Activated naive CD4-positive, alpha-beta T cell treated with anti-CD3 and anti-CD28 coated beads for 36 hours (primary cell): ENCODE results near the gene HMGA1. TPM values are rescaled to one million over a fixed set of nuclear protein-coding genes. Genes with fewer than 3 reads are reported as not detected.
A peak's percentile ranks its signal among the peaks of the same experiment; 100 is the strongest.

Experiments used
- CTCF ChIA-PET: fragments of 350-600 bp; sonication (Branson Sonifier 250); formaldehyde crosslinking; loops from one replicate; lab custom pipeline; 2021; ENCODE audit warnings: antibody characterized with exemption; lab: Charles Lee
- DNase-seq: peaks from one replicate; pipeline ENCODE4 v3.0.0-alpha.2; 2020
- H3K27ac Mint-ChIP-seq: one replicate; pipeline ENCODE4 v1.8.0; 2021; ENCODE audit warnings: mild to moderate bottlenecking, mixed read lengths
- H3K27me3 Mint-ChIP-seq: one replicate; pipeline ENCODE4 v1.8.0; 2021; ENCODE audit warnings: low read depth, mixed read lengths
- H3K36me3 Mint-ChIP-seq: one replicate; pipeline ENCODE4 v1.8.0; 2021; ENCODE audit warnings: low read depth, mixed read lengths
- H3K4me1 Mint-ChIP-seq: one replicate; pipeline ENCODE4 v1.8.0; 2021; ENCODE audit warnings: low read depth, mixed read lengths
- H3K4me3 Mint-ChIP-seq: one replicate; pipeline ENCODE4 v1.8.0; 2021; ENCODE audit warnings: mild to moderate bottlenecking, moderate library complexity, mixed read lengths
- H3K9me3 Mint-ChIP-seq: one replicate; pipeline ENCODE4 v1.8.0; 2021; ENCODE audit warnings: mixed read lengths
- intact Hi-C: fragments of 100-400 bp; cut with micrococcal nuclease; formaldehyde crosslinking; loops from one replicate; pipeline ENCODE4 v1.15.1; 2023
- total RNA-seq, 2 experiments: library from RNA; stranded (reverse); gene quantifications; one replicate each; pipeline ENCODE4 v1.2.3, GENCODE V29; 2021

HMGA1 gene
- total RNA-seq, 2 experiments from 2014 or later, result 705 to 712 TPM

DNA sequence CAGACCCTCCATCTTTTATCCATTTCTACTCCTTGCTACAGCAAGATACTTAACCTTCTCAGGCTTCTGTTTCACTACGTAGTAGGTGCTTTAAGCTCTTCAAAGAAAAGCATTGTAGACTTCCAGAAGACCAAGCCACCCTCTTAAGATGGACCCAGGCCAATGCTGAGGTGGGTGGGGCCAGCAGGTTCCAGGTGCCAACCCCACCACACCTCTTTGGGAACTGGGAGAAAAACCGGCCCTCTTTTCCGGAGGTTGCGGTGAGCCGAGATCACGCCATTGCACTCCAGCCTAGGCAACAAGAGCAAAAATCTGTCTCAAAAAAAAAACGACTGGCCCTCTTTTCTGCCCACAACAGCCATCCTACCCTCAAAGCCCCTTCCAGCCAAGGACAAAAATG is 10.6 kb upstream of the HMGA1 start:
- DNase-seq, result no peak
- Mint-ChIP-seq H3K27me3 (no peaks in the 10 kb centered on the region), H3K27ac (no peak overlapping the region), H3K9me3 (no peaks in the 10 kb centered on the region), H3K4me1 (peaks cover 47% of the 10 kb centered on the region), H3K36me3 (no peaks in the 10 kb centered on the region), H3K4me3 (no peak overlapping the region)
- CTCF ChIA-PET, result interaction anchor here (0.6 kb wide), 1 partner anchor 62 kb away, joined by 3 read pairs; no protein-coding TSS in a partner anchor
- intact Hi-C loops, result no loop called here

DNA sequence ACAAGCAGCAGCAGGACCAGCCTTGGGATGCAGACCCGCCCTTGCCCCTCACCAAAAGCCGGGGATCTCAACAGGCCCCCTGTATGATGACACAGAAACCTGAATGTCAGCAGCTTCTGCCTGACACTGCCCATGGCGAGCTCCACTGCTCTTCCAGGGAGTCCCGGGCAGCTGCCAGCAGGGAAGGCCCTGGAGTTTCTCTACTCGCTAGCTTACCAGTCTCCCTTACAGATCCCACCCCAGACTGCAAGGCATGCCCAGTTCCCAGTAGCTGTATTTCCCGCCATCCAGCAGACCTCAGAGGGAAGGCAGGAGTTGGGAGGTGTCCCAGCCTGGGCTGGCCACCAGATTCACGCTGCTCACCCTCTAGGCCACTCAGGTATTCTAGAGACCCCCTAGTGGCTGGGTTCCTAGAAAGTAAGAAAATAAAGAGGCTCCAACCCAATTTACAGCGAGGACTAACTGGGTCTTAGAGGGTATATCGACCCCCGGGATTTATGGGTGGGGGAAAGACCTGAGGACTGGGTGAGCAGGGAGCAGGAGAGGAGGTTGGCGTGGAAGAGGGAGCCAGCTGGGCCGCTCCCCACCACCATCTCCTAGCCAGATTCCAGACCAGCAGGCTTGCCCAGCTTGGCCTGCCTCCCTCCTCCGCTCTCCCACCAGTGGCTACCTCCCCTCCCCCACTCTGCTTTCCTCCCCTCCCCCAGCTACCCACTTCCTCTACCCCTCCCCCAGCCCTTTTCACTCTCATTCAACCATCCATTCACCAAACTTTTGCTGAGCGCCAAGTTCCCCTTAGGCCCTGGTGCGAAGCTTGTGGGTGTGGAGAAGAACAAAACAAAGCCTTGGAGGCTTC is 9.7 kb upstream of the HMGA1 start:
- DNase-seq, result no peak
- Mint-ChIP-seq H3K9me3 (no peaks in the 10 kb centered on the region), H3K36me3 (no peaks in the 10 kb centered on the region), H3K4me1 (peaks cover 47% of the 10 kb centered on the region), H3K27me3 (no peaks in the 10 kb centered on the region), H3K4me3 (no peak overlapping the region), H3K27ac (no peak overlapping the region)
- CTCF ChIA-PET, result interaction anchor here (0.6 to 2.0 kb wide), 2 partner anchors 31 to 63 kb away, joined by 3 to 4 read pairs; no protein-coding TSS in a partner anchor
- intact Hi-C loops, result no loop called here

DNA sequence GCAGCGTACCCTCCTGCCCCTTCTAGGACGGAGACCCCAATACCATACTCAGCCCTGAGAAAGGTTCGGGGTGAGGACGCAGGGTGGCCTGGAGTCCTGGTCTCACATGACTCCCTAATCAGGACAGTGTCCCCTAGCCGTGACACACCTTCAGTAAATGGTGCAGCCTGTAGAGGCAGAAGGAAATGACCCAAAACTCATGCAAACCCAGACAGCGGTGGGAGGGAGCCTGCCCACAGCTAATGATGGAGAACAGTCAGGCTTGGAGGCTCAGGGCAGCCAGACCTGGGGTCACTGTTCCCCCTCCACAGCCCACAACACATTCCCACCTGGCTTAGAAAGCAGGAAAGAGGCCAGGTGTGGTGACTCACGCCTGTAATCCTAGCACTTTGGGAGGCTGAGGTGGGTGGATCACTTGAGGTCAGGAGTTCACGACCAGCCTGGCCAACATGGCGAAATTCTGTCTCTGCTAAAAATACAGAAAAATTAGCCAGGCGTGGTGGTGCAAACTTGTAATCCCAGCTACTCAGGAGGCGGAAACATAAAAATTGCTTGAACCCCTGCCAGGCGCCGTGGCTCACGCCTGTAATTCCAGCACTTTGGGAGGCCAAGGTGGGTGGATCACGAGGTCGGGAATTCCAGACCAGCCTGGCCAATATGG is 8.8 kb upstream of the HMGA1 start:
- no peak overlapping the region for H3K27ac Mint-ChIP-seq
- intact Hi-C loops, result no loop called here
- no peaks in the 10 kb centered on the region for H3K27me3 Mint-ChIP-seq
- H3K9me3 Mint-ChIP-seq, result no peaks in the 10 kb centered on the region
- peaks cover 45% of the 10 kb centered on the region for H3K4me1 Mint-ChIP-seq
- CTCF ChIA-PET, result interaction anchor here (2.0 kb wide), 1 partner anchor 32 kb away, joined by 4 read pairs; no protein-coding TSS in a partner anchor
- no peaks in the 10 kb centered on the region for H3K36me3 Mint-ChIP-seq
- no peak for DNase-seq
- no peak overlapping the region for H3K4me3 Mint-ChIP-seq

DNA sequence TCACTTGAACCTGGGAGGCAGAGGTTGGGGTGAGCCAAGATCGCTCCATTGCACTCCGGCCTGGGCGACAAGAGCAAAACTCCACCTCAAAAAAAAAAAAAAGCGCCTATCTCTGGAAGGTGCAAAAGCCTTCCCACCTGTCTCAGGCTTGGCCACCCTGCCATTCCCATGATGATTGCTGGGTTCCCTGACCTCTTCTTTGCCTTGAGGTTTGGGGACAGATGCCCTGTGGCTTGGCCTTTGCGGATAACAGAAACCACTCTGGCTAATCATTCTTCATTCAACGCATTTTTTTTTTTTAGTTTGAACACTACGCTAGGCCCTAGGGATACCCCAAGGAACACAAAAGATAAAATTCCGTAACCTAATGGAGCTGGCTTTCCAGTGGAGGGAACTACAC is 6.8 kb upstream of the HMGA1 start:
- Mint-ChIP-seq H3K4me3 (no peak overlapping the region), H3K27ac (no peak overlapping the region), H3K4me1 (peaks cover 39% of the 10 kb centered on the region), H3K36me3 (no peaks in the 10 kb centered on the region), H3K27me3 (no peaks in the 10 kb centered on the region), H3K9me3 (no peaks in the 10 kb centered on the region)
- intact Hi-C loops, result no loop called here
- CTCF ChIA-PET, result no interaction called here
- no peak for DNase-seq

DNA sequence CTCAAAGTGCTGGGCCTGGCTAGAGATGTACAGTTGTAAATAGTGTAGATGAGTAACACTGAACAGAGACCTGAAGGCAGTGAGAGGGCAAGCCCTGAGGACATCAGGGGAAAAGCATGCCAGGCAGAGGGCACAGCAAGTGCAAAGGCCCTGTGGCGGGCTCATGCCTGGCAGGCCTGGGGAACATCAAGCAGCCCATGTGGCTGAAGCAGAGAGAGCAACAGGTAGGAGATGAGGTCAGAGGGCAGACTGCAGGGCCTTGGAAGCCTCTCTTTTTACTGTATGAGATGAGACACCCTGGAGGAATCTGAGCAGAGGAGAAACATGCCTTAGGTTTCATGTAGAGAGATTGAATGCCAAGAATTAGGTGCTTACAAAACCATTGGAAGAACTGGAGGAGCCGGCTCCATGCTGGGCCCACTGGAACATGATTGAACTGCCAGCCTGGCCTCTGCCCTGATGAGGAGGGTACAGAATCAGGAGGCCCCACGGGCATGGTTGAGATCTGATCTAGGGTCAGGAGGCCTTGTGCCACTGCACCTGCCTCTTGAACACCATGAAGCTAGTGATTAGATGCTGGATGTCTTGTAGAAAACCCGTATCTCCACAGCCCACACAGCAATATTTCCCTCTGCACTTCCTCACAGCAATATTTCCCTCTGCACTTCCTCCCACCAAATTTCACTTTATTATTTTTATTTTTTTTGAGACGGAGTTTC is 5.9 kb upstream of the HMGA1 start:
- H3K4me3 Mint-ChIP-seq, result no peak overlapping the region
- H3K36me3 Mint-ChIP-seq, result no peaks in the 10 kb centered on the region
- intact Hi-C loops, result no loop called here
- H3K4me1 Mint-ChIP-seq, result peaks cover 35% of the 10 kb centered on the region
- no peak for DNase-seq
- H3K27me3 Mint-ChIP-seq, result no peaks in the 10 kb centered on the region
- H3K27ac Mint-ChIP-seq, result no peak overlapping the region
- no peaks in the 10 kb centered on the region for H3K9me3 Mint-ChIP-seq
- CTCF ChIA-PET, result no interaction called here

DNA sequence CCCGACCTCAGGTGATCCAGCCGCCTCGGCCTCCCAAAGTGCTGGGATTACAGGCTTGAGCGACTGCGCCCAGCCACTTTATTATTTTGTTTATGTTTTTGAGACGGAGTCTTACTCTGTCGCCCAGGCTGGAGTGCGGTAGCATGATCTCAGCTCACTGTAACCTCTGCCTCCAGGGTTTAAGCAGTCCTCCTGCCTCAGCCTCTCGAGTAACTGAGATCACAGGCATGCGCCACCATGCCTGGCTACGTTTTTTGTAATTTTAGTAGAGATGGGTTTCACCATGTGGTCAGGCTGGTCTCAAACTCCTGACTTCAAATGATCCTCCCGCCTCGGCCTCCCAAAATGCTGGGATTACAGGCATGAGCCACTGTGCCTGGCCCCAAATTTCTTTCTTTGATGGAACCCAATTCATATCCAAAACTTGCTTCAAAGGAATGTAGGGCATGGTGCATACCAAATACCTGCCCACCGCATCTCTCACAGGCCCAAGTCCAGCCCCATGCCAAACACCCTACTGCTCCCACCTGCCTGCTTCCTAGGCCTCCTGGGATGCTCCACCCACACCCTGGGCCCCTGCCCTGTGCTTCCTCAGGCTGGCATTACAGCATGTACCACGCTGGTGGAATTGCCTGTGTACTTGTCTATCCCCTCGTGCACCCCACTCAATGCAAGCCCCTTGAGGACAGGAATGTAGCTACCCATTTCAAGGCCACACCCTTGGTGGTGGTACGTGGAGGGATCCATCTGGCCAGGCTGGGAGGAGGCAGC is 4.9 kb upstream of the HMGA1 start:
- DNase-seq, result no peak
- H3K27ac Mint-ChIP-seq, result no peak overlapping the region
- CTCF ChIA-PET, result interaction anchor here (0.6 kb wide), 1 partner anchor 32 kb away, joined by 3 read pairs; no protein-coding TSS in a partner anchor
- H3K4me3 Mint-ChIP-seq, result no peak overlapping the region
- H3K4me1 Mint-ChIP-seq, result peaks cover 35% of the 10 kb centered on the region
- no peaks in the 10 kb centered on the region for H3K9me3 Mint-ChIP-seq
- no peaks in the 10 kb centered on the region for H3K27me3 Mint-ChIP-seq
- intact Hi-C loops, result no loop called here
- no peaks in the 10 kb centered on the region for H3K36me3 Mint-ChIP-seq

DNA sequence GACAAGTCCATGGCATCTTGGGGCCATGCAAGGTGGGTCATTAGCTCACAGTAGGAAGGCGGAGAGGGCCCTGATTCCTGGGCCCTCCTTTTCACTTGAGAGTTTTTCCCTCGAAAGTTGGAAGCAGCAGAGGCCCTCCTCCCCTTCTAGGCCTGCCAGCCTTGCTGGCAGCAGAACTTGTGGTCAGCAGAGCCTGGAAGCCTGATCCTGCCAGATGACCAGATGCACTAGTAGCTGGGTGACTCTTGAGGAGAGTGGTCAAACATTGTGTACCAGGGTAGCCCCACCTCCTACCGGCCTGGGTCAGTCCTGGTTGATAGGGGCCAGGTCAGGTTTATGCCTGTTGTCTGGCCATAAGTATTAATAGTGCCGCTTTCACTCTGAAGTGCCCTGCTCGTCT is 3.8 kb upstream of the HMGA1 start:
- intact Hi-C loops, result no loop called here
- DNase-seq, result no peak
- Mint-ChIP-seq H3K4me1 (peaks cover 26% of the 10 kb centered on the region), H3K36me3 (no peaks in the 10 kb centered on the region), H3K9me3 (no peaks in the 10 kb centered on the region), H3K27ac (no peak overlapping the region), H3K27me3 (no peaks in the 10 kb centered on the region), H3K4me3 (no peak overlapping the region)
- CTCF ChIA-PET, result interaction anchor here (0.7 to 1.7 kb wide), 2 partner anchors 11 to 36 kb away, joined by 3 to 6 read pairs; no protein-coding TSS in a partner anchor

DNA sequence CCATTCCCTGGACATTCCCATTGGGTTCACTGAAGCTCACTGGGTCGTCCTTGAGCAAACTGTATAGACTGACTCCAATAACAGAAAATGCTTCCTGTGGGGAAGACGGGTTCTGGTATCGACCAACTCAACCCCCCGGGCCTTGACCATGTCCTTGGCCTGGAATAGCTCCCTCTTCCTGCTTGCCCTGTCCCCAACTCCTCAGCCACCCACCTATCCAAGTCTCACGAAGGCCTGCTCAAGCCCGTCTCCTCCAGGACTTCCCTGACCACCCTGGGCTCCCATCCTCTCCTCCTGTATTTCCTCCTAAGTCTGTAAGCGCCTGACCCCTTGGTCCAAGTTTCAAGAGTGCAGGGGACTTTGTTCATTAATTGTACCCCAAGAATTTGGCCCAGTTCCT is 2.8 kb upstream of the HMGA1 start:
- CTCF ChIA-PET, result interaction anchor here (0.7 to 1.7 kb wide), 2 partner anchors 37 to 181 kb away, joined by 3 to 6 read pairs; no protein-coding TSS in a partner anchor
- H3K9me3 Mint-ChIP-seq, result no peaks in the 10 kb centered on the region
- H3K4me1 Mint-ChIP-seq, result peaks cover 26% of the 10 kb centered on the region
- DNase-seq, result no peak
- H3K27me3 Mint-ChIP-seq, result no peaks in the 10 kb centered on the region
- peaks cover 7% of the 10 kb centered on the region for H3K36me3 Mint-ChIP-seq
- peak overlapping the region; percentile 61 for H3K27ac Mint-ChIP-seq
- H3K4me3 Mint-ChIP-seq, result peak overlapping the region; percentile 36
- intact Hi-C loops, result no loop called here

DNA sequence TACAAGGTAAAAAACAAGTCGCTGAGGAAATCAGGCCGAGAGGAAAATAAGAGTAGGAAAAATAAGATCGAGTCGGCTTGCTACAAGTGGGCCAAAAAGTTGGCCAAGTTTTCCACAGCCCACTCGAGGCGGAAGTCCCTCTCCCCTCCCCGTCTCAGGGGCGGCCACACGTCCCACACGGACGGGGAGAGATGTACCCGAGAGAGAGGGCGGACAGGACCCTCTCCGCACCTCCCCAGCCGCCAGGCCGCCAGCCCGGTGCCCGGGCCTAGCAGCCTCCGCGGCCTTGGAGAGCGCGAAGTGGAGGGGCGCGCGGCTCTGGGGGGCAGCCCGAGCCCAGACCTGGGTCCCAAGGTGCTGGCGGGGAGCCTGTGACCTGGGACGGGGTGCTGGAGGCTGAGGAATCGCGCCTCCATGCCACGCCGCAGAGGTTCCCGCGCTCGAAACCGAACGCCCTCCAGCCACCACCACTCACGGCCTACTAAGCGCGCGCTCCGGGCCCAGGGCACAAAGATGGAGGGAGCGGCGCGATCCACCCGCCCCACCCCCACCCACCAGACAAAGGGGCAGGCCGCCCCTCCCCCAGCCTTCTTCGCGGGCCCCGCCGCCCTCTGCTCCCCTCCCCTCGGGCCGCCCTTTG is 1.9 kb upstream of the HMGA1 start:
- no peaks in the 10 kb centered on the region for H3K27me3 Mint-ChIP-seq
- CTCF ChIA-PET, result no interaction called here
- peaks cover 12% of the 10 kb centered on the region for H3K36me3 Mint-ChIP-seq
- peak overlapping the region; percentile 38 for H3K4me3 Mint-ChIP-seq
- H3K27ac Mint-ChIP-seq, result peak overlapping the region; percentile 61
- DNase-seq, result no peak
- peaks cover 26% of the 10 kb centered on the region for H3K4me1 Mint-ChIP-seq
- intact Hi-C loops, result loop anchor here (5.0 kb wide), 2 partner anchors 52 to 817 kb away; partner anchors contain the start of gene CUTA
- H3K9me3 Mint-ChIP-seq, result no peaks in the 10 kb centered on the region

DNA sequence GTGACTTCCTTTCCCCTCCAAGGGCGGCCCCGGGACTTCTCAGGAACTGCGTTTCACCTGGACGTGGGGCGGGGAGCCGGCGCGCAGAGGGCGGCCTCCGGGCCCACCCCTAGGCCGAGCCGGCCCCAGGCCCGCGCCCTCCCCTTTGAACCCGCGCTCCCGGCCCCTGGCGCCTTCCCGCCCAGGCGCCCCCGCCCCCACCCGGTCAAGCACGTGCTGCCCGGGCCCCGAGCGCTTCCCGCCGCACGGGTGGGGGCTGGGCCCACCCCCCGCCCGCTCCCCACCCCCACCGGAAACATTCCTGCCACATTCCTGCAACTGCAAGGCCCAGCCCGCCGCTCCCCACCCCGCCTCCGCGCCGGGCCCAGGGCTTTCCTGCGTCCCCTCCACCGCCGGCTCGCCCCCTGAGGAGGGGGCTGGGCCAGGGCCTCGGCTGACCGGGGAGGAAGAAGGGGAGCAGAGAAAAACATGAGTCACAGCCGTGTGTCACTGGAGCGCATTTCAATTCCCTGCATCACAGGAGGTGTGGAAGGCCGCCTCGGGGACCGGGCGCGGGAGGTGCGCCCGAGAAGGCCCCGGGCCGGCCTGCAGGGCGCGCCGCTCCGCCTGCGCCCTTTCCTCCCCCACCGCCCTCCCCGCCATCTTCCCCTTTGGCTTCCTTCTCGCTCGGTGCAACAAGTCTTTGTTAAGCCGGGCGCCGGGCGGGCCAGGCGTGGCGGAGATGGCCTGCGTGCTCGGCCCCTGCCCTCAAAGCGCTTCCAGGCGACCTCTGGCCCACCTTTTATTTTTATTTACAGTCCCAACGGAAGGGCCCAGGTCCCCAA is 1.2 kb upstream of the HMGA1 start:
- Mint-ChIP-seq H3K27me3 (no peaks in the 10 kb centered on the region), H3K4me3 (peak overlapping the region; percentile 83), H3K4me1 (peaks cover 33% of the 10 kb centered on the region), H3K36me3 (peaks cover 17% of the 10 kb centered on the region), H3K27ac (peak overlapping the region; percentile 93), H3K9me3 (no peaks in the 10 kb centered on the region)
- CTCF ChIA-PET, result no interaction called here
- peak; percentile 80 for DNase-seq
- intact Hi-C loops, result loop anchor here (1.0 to 5.0 kb wide), 5 partner anchors 11 to 818 kb away; partner anchors contain the start of gene CUTA
